Colonic mucosa (tissue), 4 donors: ENCODE results near the gene USP36. TPM values are rescaled to one million over a fixed set of nuclear protein-coding genes. Genes with fewer than 3 reads are reported as not detected.
"Not testable (repeated sequence)": the region's sequence is repeated elsewhere in the genome, so short reads cannot be mapped to it uniquely, and the experiment has no call there.

Source experiments
- DNase-seq: peaks from one replicate; pipeline ENCODE4 v3.0.0-alpha.2; 2020
- H3K27ac ChIP-seq: fragments of 200-600 bp; one replicate; pipeline ENCODE4 v1.8.0; 2021
- H3K27me3 ChIP-seq: fragments of 200-600 bp; one replicate; pipeline ENCODE4 v1.8.0; 2021
- H3K36me3 ChIP-seq: fragments of 200-600 bp; one replicate; pipeline ENCODE4 v1.8.0; 2021
- H3K4me1 ChIP-seq: fragments of 200-600 bp; one replicate; pipeline ENCODE4 v1.8.0; 2021; ENCODE audit warnings: mild to moderate bottlenecking
- H3K4me3 ChIP-seq: fragments of 200-600 bp; one replicate; pipeline ENCODE4 v1.8.0; 2021
- H3K9ac ChIP-seq, 2 donors: one replicate each; pipeline ENCODE4 v1.7.0; 2013; ENCODE audit warnings: control low read depth in 2 of 2, low read depth in 2 of 2, low read length in 2 of 2
- H3K9me3 ChIP-seq: fragments of 200-600 bp; one replicate; pipeline ENCODE4 v1.8.0; 2021
- CTCF ChIP-seq: fragments of 200-600 bp; IDR thresholded peaks from one replicate; pipeline ENCODE4 v1.8.0; 2022; ENCODE audit warnings: antibody characterized with exemption, mild to moderate bottlenecking
- intact Hi-C: fragments of 100-400 bp; cut with DNase I; formaldehyde crosslinking; loops from one replicate; pipeline ENCODE4 v1.14.1; 2022
- total RNA-seq, 2 donors: library from RNA; stranded (reverse); fragmentation: NEBNext Ultra II Directional in 1 of 2; extraction: Animal tissue kit (Norgen Biotek cat#: 25700) in 1 of 2; gene quantifications; one replicate each; pipeline ENCODE4 v1.2.1, GENCODE V29; 2021
- donor health status: healthy.
- donor health status: DM: no; HTN: no; CAD: no.
- donor health status: DM: no; HTN: no; CAD: no.

The USP36 gene
- total RNA-seq, 2 donors from 2014 or later, result 27.4 to 32.6 TPM

- no peaks in the 10 kb centered on the region for H3K4me1 ChIP-seq
- H3K9me3 ChIP-seq, result no peaks in the 10 kb centered on the region
- intact Hi-C loops, result no loop called here
- H3K27ac ChIP-seq, result no peak overlapping the region
- DNase-seq, result no peak
- no peaks in the 10 kb centered on the region for H3K36me3 ChIP-seq
- no peak for TF ChIP-seq CTCF
- no peak overlapping the region for H3K4me3 ChIP-seq
- no peaks in the 10 kb centered on the region for H3K27me3 ChIP-seq
- H3K9ac ChIP-seq, result peak overlapping the region in 1 of 2 donors; percentile 1
Observed at GRCh38 chr17:78751447-78752161, 89.0 kb downstream of the USP36 start.

GRCh38 chr17:78751000-78751399, 89.6 kb downstream of the USP36 start:
- DNase-seq, H3K9ac ChIP-seq, H3K4me1 ChIP-seq, H3K27ac ChIP-seq, H3K9me3 ChIP-seq, intact Hi-C loops, H3K27me3 ChIP-seq, H3K4me3 ChIP-seq, H3K36me3 ChIP-seq: not testable (repeated sequence)

- no peak for TF ChIP-seq CTCF
- peak; percentile 71 for DNase-seq
- no peaks in the 10 kb centered on the region for H3K36me3 ChIP-seq
- H3K9ac ChIP-seq, result no peak overlapping the region
- peaks cover 4% of the 10 kb centered on the region for H3K4me1 ChIP-seq
- no peaks in the 10 kb centered on the region for H3K9me3 ChIP-seq
- H3K27me3 ChIP-seq, result no peaks in the 10 kb centered on the region
- H3K27ac ChIP-seq, result peak overlapping the region; percentile 80
- intact Hi-C loops, result no loop called here
- H3K4me3 ChIP-seq, result no peak overlapping the region
Observed at GRCh38 chr17:78748730-78749317, 91.8 kb downstream of the USP36 start.

GRCh38 chr17:78748048-78748729, 92.4 kb downstream of the USP36 start:
- no peaks in the 10 kb centered on the region for H3K27me3 ChIP-seq
- no peak overlapping the region for H3K9ac ChIP-seq
- no peak for DNase-seq
- H3K9me3 ChIP-seq, result no peaks in the 10 kb centered on the region
- intact Hi-C loops, result no loop called here
- peaks cover 4% of the 10 kb centered on the region for H3K4me1 ChIP-seq
- peak overlapping the region; percentile 35 for H3K27ac ChIP-seq
- no peaks in the 10 kb centered on the region for H3K36me3 ChIP-seq
- no peak overlapping the region for H3K4me3 ChIP-seq
- no peak for TF ChIP-seq CTCF

GRCh38 chr17:78747488-78747887, 93.1 kb downstream of the USP36 start:
- Histone ChIP-seq H3K9ac (no peak overlapping the region), H3K4me1 (peaks cover 4% of the 10 kb centered on the region), H3K27me3 (no peaks in the 10 kb centered on the region), H3K27ac (no peak overlapping the region), H3K9me3 (no peaks in the 10 kb centered on the region), H3K36me3 (no peaks in the 10 kb centered on the region), H3K4me3 (no peak overlapping the region)
- intact Hi-C loops, result no loop called here
- DNase-seq, result no peak
- TF ChIP-seq CTCF, result no peak

- TF ChIP-seq CTCF, result no peak
- Histone ChIP-seq H3K4me3 (no peak overlapping the region), H3K4me1 (peaks cover 9% of the 10 kb centered on the region), H3K9me3 (no peaks in the 10 kb centered on the region), H3K9ac (no peak overlapping the region), H3K27me3 (no peaks in the 10 kb centered on the region), H3K27ac (no peak overlapping the region), H3K36me3 (no peaks in the 10 kb centered on the region)
- DNase-seq, result no peak
- intact Hi-C loops, result no loop called here
Observed at GRCh38 chr17:78746949-78747269, 93.7 kb downstream of the USP36 start.
